ENCODE results near the gene LTC4S.
"Not testable (repeated sequence)": the region's sequence is repeated elsewhere in the genome, so short reads cannot be mapped to it uniquely, and the experiment has no call there.

Gene LTC4S

DNA sequence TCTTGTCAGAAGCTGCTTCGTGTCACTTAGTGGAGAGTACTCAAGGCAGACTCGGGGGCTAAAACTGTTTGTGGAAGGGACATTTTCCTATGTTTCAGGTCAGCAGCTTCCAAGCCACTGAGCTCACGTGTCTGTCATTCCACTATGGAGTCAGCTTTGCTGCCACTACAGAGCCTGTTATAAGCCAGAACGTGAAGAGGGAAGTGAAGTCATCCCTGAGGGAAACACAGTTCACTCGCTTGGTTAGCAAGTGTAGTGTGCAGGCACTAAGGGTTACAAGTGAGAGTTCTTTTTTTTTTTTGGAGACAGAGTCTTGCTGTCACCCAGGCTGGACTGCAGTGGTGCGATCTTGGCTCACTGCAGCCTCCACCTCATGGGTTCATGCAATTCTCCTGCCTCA, 24.5 kb upstream of the LTC4S start:
- no peak for DNase-seq (ENCODE audit: low spot score)

GRCh38 chr5:179769796-179770195, 24.0 kb upstream of the LTC4S start:
- DNase-seq (ENCODE audit: low spot score) = no peak

DNA sequence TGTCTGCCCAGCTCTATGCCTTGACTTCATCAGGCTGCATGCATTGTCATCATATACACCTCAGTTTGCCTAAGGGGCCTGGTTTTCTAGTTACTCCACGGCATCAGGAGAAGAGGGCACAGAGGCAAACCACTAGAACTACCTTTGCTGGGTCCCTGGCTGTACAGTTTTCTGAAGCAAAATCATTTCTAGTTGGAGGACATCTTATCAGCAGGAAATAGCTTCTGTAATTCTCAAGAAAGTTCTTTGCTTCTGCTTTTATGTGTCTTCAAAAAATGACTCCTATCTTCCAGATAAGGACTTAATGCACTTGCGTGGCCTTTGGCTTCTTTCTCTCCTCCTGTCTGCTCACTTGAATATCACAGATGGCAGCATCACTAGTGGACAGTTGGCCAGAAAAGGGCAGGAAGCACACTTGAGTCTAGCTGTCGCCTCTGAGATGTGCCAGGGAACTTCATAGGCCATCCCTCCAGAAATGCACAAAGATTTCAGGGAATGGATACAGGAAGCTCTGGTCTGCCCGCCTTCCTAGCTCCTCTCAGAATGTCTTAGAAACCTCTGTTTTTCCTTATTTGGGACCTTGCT, 22.4 kb upstream of the LTC4S start:
- DNase-seq (ENCODE audit: low spot score) = no peak

- no peak for DNase-seq (ENCODE audit: low spot score)
Observed at GRCh38 chr5:179772351-179772750, 21.4 kb upstream of the LTC4S start.

GRCh38 chr5:179773686-179774040, 20.1 kb upstream of the LTC4S start:
- DNase-seq (ENCODE audit: low spot score) = no peak

DNA sequence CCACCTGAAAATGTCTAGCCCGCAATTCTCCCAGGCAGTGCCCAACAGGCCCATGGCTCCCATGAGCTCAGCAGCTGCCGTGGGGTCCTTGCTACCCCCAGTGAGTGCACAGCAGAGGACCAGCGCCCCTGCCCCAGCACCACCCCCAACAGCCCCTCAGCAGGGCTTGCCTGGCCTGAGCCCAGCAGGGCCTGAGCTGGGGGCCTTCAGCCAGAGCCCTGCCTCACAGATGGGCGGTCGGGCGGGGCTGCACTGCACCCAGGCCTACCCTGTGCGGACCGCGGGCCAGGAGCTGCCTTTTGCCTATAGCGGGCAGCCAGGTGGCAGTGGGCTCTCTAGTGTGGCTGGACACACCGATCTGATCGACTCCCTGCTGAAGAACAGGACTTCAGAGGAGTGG, 19.3 kb upstream of the LTC4S start:
- DNase-seq (ENCODE audit: low spot score) = no peak

GRCh38 chr5:179776411-179776938, 17.3 kb upstream of the LTC4S start:
- DNase-seq (ENCODE audit: low spot score) = no peak

DNA sequence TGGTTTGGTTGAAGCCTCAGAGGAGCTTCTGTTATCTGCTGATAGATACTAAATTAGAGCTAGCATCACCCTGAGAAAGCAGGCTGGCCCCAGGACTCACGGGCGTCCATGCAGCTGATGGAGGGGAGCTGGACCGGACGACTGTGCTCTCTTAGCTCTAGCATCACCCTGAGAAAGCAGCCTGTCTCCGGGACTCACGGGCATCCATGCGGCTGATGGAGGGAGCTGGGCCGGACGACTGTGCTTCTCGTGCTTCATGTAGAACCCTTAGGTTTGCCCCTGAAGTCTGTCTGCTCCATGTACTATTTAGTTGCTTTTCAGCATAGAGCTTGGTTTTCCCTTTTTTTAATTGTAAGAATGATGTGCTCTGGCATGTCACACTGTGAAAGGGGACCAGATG, 16.3 kb upstream of the LTC4S start:
- DNase-seq (ENCODE audit: low spot score) = no peak

GRCh38 chr5:179777909-179778308, 15.9 kb upstream of the LTC4S start:
- DNase-seq (ENCODE audit: low spot score) = no peak

DNA sequence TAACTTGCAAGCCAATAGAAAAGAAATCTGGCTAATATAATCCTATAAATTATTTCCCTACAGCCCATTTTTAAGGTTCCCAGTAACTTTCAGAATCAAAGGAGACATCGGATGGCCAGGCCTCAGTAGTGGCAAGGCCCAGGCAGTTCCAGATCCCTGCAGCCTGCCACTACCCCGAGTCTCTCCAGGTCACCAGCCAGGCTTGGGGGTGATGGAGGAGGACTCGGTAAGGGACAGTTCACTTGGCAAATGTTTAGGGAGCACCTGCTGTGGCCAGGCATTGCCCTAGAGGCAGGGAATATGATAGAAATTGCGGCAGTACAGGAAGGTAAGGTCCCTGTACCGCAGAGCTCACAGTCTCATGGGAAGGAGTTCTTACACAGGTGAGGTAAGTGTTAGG, 15.2 kb upstream of the LTC4S start:
- no peak for DNase-seq (ENCODE audit: low spot score)

DNA sequence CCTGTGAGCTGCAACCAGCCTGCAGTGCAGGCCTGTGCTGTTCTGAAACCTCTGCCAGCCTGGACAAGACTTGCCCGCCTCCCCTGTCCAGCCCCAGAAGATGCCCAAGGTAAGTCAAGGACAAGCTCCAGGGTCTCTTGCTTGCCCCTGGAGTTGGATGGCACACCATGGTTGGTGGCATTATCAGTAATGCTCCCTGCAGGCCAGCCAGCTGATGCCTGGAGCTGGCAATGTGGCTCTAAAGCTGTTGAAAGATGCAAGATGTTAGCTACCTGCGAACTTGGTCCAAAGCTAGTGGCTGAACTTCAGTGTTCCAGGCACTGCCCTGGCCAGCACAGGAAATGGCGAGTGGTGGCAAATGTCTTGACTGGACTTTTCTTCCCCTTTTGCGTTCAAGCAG, 14.0 kb upstream of the LTC4S start:
- DNase-seq (ENCODE audit: low spot score) = no peak

- no peak for DNase-seq (ENCODE audit: low spot score)
Observed at GRCh38 chr5:179780362-179780761, 13.4 kb upstream of the LTC4S start.

DNA sequence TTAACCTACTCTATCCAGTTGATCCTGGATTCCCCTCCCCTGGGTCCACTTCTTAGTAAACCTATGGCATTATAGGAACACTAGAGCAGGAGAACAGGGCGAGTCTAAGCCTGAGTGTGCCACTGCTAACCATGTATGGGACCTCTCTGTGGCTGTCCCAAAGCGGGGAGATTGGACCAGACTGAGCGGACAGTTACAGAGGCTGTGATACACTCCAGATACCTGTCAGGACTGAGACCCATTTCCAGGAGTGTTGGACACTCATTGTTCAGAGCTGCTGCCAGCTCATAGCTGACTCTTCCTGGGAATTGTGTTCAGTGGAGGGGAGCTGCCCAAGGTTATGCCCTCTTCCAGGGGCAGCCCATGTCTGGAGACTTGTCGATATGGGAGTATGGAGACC, 11.9 kb upstream of the LTC4S start:
- DNase-seq (ENCODE audit: low spot score) = no peak

DNA sequence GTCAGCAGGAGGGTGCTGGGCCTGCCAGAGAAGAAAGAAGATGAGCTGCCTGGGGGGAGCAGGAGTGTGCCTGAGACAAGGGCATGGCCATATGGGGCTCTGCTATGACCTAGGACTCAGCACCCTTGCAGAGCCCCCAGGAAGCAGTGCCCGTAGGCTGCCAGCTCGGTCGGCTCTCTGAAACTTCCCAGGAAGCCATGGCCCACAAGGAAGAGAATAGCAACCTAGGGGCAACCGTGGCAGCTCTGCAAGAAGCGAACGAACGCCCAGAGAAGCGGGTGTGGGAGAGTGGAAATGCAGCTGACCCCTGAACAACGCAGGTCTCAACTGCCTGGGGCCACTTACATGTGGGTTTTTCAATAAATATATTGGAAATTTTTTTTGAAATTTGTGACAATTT, 10.7 kb upstream of the LTC4S start:
- DNase-seq (ENCODE audit: low spot score) = no peak

DNA sequence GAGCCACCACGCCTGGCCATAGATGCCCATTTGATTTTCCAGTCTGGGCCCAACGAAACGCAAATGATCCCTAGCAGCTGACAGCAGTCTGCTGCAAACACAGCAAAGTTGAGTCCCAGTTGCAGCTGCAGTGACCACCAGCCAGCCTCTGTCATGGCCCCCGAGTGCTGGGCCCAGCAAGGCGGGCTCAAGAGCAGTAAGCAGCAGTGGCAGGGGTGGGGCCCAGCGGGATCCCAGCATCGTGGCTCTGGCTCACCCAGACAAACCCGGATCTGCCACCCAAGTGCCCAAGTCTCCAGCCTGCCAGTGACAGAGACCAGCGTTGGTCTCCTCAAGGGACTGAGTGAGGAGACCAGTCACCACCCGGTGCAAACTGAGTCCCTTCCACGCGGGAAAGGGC, 6.9 kb upstream of the LTC4S start:
- no peak for DNase-seq (ENCODE audit: low spot score)

GRCh38 chr5:179788193-179788854, 5.5 kb upstream of the LTC4S start:
- DNase-seq (ENCODE audit: low spot score) = no peak

- DNase-seq (ENCODE audit: low spot score) = not testable (repeated sequence)
Observed at GRCh38 chr5:179789278-179789677, 4.5 kb upstream of the LTC4S start.

DNA sequence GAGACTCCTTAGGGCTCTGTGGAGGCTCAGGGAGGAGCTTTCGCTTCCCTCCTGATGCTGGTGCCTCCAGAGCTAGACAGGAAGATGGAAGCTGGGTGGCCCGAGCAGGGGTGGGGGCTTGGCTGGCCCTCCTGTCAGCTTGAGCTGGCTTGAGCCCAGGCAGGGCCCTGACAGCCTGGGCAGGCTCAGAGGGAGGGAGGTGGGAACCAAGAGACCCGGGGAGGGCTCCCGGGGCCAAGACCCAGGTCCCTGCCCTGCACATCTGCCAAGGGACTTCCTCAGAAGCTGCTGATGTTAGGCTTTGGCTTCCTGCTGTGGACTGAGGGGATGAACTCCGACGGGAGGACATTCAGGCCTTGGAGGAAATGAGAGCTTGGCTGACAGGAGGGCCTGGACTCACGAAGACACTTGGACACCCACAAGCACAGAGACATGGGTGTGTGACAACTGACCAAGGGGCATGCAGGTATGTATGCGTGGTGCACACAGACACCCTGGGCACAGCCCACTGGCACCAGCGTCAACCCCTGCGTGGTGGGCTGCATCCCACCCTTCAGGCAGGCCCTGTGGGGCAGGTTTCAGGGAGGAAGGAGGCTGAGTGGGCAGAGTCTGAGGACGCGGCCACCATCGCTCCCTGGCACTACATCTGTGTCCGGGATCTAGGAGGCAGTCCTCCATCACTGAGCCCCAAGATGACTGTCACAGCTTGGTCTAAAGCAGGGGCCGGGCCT, 1.7 kb upstream of the LTC4S start:
- DNase-seq (ENCODE audit: low spot score) = no peak

DNA sequence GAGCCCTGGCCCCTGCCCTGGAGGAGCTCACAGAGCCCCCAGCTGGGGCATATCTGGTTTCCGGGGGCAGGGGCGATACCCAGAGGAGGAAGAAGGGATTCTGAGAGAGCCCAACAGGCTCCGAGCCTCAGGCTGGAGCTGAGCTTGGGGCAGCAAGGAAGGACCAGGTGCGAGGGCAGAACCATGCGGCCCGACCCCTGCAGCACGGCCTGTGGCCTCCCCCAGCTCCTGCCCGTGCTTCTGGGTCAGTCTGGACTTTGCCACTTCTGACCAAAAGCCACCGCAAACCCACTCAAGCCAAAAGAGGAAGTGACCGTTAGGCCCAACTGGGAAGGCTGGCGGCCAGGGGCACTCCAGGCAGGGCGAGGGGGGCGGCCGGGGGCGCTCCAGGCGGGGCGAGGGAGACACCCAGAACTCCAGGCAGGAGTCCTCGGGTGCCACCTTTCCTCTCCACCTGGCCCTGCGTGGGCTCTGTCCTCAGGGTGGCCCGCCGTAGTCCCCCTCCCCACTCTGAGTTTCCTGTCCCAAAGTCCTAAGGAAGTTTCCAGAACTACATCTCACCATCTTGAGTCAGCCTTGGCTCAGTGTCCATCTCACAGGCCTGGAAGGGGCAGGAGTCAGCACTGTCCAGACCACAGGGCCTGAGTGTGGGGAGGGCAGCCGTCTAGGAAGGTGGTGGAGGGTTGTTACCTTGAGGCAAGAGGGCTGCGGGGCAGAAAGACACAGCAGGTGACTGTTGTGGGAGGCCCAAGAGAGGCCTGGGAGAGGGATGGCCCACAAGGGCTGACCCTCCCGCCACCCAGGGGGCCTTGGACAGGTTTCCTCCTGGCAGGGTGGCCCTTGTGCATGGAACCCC, 946 bp upstream of the LTC4S start:
- DNase-seq (ENCODE audit: low spot score) = no peak

DNA sequence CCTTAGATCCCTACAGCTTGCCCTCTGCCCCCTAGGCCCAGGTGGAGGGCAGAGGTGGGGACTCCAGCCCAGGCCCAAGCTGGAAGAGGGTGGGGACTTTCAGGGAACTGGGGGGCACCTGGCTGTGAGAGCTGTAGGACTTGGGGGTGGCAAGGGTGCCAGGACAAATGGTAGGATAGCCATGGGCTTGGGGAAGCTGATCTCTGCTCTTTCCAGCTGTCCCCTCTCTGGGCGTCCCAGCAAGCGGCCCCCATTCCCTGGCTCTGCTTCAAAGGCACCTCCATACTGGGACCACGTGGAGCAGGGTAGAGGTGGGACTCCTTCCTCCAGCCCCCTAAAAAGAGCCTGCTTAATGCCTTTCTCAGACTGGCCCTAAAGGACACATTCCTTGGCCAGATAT, 385 bp downstream of the LTC4S start:
- no peak for DNase-seq (ENCODE audit: low spot score)

DNA sequence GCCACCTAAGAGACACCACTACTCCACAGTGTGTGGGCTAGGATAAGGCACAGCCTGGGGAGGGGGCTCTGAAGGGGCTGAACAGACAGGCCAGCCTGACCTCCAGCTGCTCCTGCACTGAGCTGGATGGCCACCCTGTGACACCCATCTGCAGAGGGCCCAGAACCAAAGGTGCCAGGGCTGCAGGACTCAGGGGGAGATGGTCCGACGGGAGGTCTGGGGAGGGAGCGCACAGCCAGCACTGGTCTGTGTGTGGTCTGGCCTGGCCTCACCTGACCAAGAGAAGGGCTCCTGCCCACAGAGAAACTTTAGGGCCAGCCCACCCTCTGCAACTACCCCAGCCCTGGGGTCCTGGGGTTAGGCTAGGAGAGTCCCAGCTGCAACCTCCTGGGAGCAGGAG, 789 bp downstream of the LTC4S start:
- DNase-seq (ENCODE audit: low spot score) = no peak
